HL-60 (cell line): ENCODE results near the gene TFF2.

Source experiments
- DNase-seq, 2 experiments: peaks; one replicate each; pipeline ENCODE4 v3.0.0-alpha.2; 2010 to 2020; ENCODE audit warnings: low read depth in 1 of 2, low spot score in 1 of 2
- H3K27ac ChIP-seq: fragments of 250-450 bp; sonication (Bioruptor Pico); replicated peaks from 2 replicates; pipeline ENCODE4 v1.5.1; 2020; ENCODE audit warnings: mild to moderate bottlenecking, moderate library complexity
- H3K27me3 ChIP-seq: fragments of 250-450 bp; sonication (Bioruptor Pico); 2 replicates; pipeline ENCODE4 v1.5.1; 2021; ENCODE audit warnings: mild to moderate bottlenecking, moderate library complexity; ENCODE audit not compliant: insufficient read depth, poor library complexity, severe bottlenecking
- H3K4me3 ChIP-seq: replicated peaks from 2 replicates; pipeline ENCODE4 v1.5.1; 2011; ENCODE audit warnings: mild to moderate bottlenecking, control low read depth, low read length; ENCODE audit not compliant: insufficient read depth
- CTCF ChIP-seq: IDR thresholded peaks from one replicate; pipeline ENCODE4 v1.5.1; 2011; ENCODE audit warnings: low read length, control low read depth, inconsistent platforms; ENCODE audit not compliant: insufficient read depth
- GABPA ChIP-seq: IDR thresholded peaks from 2 replicates; pipeline ENCODE4 v1.6.1; 2012; ENCODE audit warnings: low read depth
- POLR2AphosphoS5 ChIP-seq: IDR thresholded peaks from 2 replicates; pipeline ENCODE4 v1.6.1; 2012; ENCODE audit warnings: low read depth
- SPI1 ChIP-seq: IDR thresholded peaks from 2 replicates; pipeline ENCODE4 v1.6.1; 2012; ENCODE audit warnings: low read depth, mild to moderate bottlenecking, borderline replicate concordance
- TF ChIP-seq, protein P1 (sequence below): IDR thresholded peaks from 2 replicates; pipeline ENCODE4 v1.6.1; 2012; ENCODE audit warnings: low read depth; ENCODE audit not compliant: insufficient replicate concordance

The TFF2 gene

DNA sequence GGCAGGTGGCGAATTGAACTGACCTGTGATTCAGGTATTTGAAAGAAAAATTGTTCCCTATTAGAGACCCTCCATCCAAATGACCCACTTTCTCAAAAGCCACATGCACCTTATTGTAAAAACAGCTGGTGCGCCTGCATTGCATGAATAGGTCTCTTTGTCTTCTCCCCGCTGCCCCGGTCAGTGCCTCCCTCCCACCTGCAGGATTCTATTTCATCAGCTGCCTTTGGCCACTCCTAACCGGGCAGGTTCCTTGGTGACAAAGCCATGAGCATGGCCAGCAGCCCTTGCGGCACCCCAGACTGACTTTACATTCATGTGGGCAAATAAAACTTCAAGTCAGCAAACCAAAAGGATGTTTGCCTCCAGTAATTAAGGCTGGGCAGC is 38.6 kb upstream of the TFF2 start:
- no peak for TF ChIP-seq SPI1
- TF ChIP-seq GABPA = no peak
- TF ChIP-seq POLR2AphosphoS5 = no peak
- TF ChIP-seq CTCF = no peak
- TF ChIP-seq, protein P1, sequence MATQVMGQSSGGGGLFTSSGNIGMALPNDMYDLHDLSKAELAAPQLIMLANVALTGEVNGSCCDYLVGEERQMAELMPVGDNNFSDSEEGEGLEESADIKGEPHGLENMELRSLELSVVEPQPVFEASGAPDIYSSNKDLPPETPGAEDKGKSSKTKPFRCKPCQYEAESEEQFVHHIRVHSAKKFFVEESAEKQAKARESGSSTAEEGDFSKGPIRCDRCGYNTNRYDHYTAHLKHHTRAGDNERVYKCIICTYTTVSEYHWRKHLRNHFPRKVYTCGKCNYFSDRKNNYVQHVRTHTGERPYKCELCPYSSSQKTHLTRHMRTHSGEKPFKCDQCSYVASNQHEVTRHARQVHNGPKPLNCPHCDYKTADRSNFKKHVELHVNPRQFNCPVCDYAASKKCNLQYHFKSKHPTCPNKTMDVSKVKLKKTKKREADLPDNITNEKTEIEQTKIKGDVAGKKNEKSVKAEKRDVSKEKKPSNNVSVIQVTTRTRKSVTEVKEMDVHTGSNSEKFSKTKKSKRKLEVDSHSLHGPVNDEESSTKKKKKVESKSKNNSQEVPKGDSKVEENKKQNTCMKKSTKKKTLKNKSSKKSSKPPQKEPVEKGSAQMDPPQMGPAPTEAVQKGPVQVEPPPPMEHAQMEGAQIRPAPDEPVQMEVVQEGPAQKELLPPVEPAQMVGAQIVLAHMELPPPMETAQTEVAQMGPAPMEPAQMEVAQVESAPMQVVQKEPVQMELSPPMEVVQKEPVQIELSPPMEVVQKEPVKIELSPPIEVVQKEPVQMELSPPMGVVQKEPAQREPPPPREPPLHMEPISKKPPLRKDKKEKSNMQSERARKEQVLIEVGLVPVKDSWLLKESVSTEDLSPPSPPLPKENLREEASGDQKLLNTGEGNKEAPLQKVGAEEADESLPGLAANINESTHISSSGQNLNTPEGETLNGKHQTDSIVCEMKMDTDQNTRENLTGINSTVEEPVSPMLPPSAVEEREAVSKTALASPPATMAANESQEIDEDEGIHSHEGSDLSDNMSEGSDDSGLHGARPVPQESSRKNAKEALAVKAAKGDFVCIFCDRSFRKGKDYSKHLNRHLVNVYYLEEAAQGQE = no peak
- Histone ChIP-seq H3K27ac (no peak overlapping the region), H3K27me3 (peaks cover 3% of the 10 kb centered on the region), H3K4me3 (no peak overlapping the region)
- DNase-seq = no peak

DNA sequence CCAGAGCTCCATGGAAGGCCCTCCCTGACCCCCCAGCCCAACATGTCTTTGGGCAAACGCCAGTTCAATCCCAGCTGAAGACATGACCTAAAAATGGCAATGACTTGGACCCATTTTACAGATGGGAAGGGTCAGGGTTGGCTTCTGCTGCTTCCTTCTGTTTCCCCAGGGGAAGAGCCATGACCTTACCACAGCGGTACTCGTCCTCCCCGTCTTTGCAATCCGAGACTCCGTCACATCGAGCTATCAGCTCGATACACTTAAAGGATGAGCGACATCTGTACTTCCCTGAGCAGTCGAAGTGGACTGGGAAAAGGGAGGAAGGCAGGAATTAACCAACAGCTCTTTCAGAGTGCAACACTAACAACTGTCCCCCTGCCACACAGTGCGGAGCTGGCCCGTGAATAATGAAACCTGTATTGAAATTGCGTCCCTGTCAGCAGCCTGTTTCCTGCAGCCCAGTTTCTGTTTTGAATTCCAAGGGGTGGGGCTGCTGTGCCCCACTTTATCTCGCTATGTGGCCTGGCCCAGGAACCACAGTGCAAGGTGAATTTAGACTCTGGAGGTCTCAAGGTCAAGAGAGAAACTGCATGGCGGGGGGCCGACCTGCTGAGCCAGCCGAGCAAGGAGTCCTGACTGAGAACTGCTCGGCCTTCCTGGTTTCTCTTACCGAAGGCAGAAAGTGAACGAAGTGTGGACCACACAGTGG is 38.1 kb upstream of the TFF2 start:
- H3K4me3 ChIP-seq = no peak overlapping the region
- DNase-seq = no peak
- peaks cover 3% of the 10 kb centered on the region for H3K27me3 ChIP-seq
- no peak for TF ChIP-seq POLR2AphosphoS5
- TF ChIP-seq, protein P1 = no peak
- TF ChIP-seq SPI1 = no peak
- TF ChIP-seq CTCF = no peak
- TF ChIP-seq GABPA = no peak
- no peak overlapping the region for H3K27ac ChIP-seq

DNA sequence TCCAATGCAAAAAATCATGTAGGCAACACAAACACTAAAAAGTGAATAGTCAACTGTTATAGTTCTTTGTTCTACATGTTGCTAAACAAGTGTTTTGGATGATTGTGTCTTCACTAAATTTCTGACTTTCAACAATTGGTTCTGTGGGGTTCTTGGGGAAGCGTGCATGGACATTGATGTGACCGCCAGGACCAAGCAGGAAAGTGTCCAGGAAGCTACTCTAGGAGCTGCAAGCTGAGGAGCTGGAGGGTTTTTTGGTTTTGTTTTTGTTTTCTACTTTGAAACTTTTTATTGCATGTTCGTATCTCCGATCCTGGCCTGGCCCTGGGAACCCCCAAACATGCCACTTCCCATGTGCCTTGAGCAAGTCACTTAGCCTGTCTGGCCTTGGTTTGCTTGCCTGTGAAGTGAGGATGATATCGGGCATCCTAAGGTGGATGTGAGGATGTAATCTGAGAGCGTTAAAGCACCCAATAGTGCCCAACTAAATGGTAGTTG is 37.1 kb upstream of the TFF2 start:
- Histone ChIP-seq H3K27ac (no peak overlapping the region), H3K27me3 (peaks cover 3% of the 10 kb centered on the region)
- no peak for TF ChIP-seq CTCF
- TF ChIP-seq GABPA = no peak
- TF ChIP-seq SPI1 = no peak
- TF ChIP-seq POLR2AphosphoS5 = no peak
- TF ChIP-seq, protein P1 = no peak

More for the DNA sequence above, 37.1 kb upstream of the TFF2 start:
- no peak for DNase-seq
- no peak overlapping the region for H3K4me3 ChIP-seq
